Hepatocyte (in vitro differentiated cells): Measurements from ENCODE around the gene ANG.

Experiments
- CTCF ChIP-seq: fragments of 200-600 bp; sonication (generic); IDR thresholded peaks from 2 replicates; pipeline ENCODE4 v1.5.1; 2016; ENCODE audit warnings: antibody characterized with exemption, mild to moderate bottlenecking; ENCODE audit not compliant: poor library complexity
- EZH2 ChIP-seq: fragments of 200-600 bp; sonication (generic); IDR thresholded peaks from 2 replicates; pipeline ENCODE4 v1.6.1; 2016; ENCODE audit warnings: antibody characterized with exemption, mild to moderate bottlenecking, borderline replicate concordance
- EZH2phosphoT487 ChIP-seq: fragments of 200-600 bp; sonication (generic); IDR thresholded peaks from one replicate; pipeline ENCODE4 v1.6.1; 2018; ENCODE audit warnings: antibody characterized with exemption, mild to moderate bottlenecking, low read depth, moderate library complexity; ENCODE audit not compliant: unreplicated experiment, severe bottlenecking

- TF ChIP-seq CTCF: no peak
- no peak for TF ChIP-seq EZH2phosphoT487
- no peak for TF ChIP-seq EZH2
Observed at GRCh38 chr14:20719777-20720176, 31.2 kb downstream of the ANG start.
